ENCODE measurements around the gene MYH14.

DNA sequence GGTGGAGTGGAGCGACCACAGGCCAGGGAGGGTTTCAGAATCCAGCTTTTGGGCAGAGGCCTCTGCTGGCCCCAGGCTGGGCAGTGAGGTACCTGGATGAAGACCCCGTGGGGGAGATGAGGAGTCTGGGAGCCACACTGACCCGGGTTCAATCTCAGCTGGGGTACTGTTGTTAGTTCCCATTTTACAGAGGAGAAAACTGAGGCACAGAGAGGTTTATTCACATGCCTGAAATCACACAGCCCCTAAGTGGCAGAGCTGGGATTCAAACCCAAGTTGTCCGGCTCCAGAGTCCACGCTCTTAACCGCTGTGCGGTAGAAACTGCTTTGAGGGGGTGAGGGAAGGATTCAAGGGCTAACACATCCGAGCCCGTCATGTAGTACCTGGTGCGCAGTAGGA is 45.0 kb downstream of the MYH14 start:
- TF ChIP-seq CTCF (IDR thresholded peaks at IDR 0.05; ENCODE audit: insufficient read depth, low read length, poor library complexity, severe bottlenecking) (no peak), EZH2phosphoT487 (conservative IDR thresholded peaks at IDR 0.05; ENCODE audit: low read length) (no peak)
